HG02759 (cell line): Measurements from ENCODE around the gene MYO10.
"Not testable (repeated sequence)": the region's sequence is repeated elsewhere in the genome, so short reads cannot be mapped to it uniquely, and the experiment has no call there.

Experiments used
- ATAC-seq: cut with Tn5 transposase; IDR thresholded peaks from one replicate; pipeline ENCODE4 v1.9.1; 2021; ENCODE audit warnings: mild to moderate bottlenecking, moderate library complexity; ENCODE audit not compliant: unreplicated experiment

MYO10 gene

DNA sequence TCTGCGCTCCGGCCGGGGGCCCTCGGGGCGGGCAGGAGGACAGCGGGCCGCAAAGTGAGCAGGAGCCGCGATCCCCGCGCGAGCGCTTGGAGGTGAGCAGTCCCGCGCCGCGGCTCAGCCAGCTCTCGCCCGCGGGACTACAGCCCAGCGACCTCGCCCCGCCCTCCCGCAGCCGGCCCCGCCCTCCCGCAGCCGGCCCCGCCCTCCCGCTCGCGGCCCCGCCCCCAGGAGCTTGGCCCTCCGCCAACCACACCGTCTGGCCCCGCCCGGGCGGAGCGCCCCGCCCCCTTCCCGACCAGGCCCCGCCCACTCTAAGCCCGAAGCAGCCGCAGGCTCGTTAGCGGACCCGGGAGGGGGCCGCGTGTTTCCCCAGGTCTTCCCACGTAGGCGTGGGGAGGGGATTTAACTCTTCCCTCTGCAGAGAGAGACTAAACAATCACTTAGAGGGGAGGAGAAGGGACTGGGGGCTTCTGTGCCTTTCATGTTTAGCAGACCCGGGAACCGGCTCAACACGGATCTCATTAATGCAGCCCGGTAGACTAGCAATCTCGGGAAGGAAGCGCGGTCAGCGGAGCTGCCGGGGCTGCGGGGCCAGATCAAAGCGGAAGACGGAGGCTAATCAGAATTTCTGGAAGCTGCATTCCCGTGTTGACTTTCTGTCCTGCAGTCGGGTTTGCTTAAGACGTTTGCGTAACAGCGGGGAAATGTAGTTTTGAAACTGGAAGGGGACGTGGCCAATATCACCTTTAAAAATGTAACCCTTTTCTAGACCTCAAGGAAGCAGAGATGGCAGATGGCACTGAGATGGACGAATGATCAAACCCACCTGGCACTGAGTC lies at the start of gene MYO10:
Gene MYO10 (minus strand): TSS at position 139 of the 839 bp plus-strand sequence. CDS start 480 bp downstream, outside the sequence.
- peak; percentile 68 for ATAC-seq

DNA sequence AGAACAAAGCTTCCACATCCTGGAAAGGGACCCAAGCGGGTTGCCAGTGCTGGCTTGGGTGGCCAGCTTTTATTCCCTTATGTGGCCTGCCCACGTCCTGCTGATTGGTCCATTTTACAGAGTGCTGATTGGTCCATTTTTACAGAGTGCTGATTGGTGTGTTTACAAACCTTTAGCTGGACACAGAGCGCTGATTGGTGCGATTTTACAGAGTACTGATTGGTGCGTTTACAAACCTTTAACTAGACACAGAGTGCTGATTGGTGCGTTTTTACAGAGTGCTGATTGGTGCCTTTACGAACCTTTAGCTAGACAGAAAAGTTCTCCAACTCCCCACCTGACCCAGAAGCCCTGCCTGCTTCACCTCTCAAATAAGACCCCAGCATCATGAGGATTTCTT lies 49.2 kb upstream of the MYO10 start:
- not testable (repeated sequence) for ATAC-seq

DNA sequence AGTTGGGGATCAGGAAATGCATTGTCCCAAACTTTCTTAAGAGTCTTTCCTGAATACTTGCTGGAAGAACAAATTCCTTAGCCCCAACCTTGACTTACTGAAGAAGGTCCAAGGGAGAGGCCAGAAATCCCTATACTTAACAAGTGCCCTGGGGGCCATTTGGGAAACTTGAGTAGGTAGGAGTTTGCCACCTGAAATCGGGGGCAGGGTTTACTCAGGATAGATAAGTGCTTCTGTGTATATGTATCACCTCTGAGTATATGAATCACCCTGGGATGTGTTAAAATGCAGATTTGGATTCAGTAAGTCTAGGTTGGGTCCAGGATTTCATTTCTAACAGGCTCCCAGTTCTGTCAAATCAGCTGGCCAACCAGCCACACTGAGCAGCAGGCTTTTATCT lies 47.9 kb upstream of the MYO10 start:
- ATAC-seq: no peak

DNA sequence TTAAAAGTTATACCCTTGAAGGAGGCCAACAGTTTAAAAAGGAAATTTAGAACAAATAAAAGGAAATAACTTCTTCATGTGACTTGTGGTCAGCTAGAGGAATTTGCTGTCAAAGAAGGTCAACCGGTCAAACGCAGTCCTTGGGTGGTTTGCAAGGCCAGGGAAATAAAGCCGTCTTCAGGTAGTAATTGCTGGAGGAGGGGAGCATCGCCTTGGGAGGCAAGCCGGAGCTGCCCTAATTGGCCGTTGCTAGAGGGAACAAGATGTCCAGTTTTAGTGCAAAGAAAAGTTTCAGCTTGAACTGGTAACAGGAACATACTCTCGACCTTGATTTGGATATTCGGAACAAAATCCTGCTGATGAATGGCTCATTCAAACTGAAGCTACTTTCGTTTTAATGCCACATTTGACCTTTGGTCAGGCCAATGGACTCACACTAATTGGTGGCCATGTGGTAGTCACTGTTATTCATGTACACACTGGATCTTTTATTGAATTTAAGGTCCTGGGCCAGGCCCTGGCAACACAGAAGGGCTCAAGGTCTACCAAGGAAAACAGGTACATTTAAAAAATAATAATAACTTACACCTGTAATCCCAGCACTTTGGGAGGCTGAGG lies 47.0 kb upstream of the MYO10 start:
- no peak for ATAC-seq

DNA sequence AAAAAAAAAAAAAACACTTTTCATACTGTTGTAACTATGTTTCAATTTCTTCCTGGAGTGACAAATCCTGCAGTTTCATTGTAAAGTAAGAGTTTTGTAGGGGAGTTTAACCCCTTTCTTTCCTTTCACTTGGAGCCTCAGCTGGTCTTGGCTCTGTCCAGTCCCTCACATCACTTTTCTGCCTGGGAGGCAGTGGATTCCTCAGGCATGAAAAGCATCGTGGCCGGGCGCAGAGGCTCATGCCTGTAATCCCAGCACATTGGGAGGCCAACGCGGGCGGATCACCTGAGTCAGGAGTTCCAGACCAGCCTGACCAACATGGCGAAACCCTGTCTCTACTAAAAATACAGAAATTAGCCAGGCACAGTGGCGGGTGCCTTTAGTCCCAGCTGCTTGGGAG lies 45.6 kb upstream of the MYO10 start:
- ATAC-seq: no peak

DNA sequence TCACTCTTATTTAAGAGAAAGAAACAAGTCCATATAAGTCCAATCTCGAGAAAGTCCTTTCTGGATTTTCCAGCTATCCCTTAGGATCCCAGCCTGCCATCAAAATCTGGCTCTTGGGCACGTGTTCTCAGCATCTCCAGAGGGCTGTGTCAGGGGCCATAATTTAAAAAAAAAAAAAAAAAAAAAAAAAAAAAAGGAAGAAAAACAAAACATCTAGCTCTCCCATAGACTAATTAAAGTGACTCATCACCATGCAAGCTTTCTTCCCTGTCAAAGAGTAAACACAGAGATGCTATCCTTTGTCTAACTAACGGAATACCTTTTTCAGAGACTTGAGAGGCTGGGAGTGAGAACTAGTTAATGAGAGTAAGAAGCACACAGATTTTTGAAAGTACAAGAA lies 44.9 kb upstream of the MYO10 start:
- ATAC-seq: no peak

DNA sequence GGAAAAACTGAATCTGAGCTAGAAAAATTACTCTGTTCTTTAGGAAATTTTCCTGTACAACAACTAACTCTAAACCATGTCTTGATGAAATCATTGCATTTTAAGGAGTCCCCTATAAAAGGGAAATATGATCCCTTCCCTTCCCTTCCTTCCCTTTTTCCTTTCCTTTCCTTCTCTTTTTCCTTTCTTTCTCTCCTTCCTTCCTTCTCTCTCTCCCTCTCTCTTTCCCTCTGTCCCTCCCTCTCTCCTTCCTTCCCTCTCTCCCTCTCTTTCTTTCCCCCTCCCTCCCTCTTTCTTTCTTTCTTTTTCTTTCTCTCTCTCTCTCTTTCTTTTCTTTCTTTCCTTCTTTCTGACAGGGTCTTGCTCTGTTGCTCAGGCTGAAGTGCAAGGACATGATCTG lies 42.2 kb upstream of the MYO10 start:
- ATAC-seq: no peak

DNA sequence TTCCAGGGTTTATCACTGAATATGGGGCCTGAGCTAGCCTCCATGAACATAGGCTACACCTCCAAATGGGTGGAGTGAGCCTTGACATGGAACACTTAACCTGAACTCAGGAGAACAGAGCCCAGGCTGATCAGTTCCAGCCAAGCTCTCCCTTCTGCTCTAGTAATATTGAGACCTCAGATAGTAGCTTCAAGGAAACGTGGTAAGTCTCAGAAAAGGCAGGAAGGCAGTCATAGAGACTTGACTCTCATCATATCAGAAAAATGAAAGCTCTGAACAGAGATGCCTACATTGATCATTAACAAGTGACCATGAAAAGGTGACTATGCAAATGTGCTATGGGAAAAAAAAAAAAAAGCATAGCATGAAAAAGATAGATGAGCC lies 40.5 kb upstream of the MYO10 start:
- ATAC-seq: peak; percentile 77

DNA sequence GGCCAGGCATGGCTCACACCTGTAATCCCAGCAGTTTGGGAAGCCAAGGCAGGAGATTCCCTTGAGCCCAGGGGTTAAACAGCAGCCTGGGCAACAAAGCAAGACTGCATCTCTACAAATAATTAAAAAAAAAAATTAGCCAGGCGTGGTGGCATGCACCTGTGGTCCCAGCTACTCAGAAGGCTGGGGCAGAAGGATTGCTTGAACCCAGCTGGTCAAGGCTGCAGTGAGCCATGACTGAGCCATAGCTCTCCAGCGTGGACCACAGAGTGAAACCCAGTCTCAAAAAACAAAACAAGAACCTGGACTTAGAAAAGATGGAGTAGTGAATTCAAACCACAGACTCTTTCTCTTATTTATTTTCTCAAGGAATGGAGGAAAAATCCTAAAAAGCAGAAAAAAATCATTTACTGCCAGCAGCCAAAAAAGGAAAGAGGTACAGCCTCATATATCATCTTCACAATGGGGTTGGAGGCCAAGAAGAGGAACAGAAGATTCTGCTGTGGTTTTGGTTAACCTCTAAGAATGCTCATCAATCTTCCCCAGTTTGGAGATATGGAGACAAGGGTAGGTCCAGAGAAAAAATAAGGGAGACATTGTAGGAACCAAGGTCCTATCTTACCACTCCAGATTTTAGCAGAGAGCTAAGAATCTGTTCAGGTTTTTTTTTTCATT lies 40.0 kb upstream of the MYO10 start:
- ATAC-seq: peak; percentile 85

DNA sequence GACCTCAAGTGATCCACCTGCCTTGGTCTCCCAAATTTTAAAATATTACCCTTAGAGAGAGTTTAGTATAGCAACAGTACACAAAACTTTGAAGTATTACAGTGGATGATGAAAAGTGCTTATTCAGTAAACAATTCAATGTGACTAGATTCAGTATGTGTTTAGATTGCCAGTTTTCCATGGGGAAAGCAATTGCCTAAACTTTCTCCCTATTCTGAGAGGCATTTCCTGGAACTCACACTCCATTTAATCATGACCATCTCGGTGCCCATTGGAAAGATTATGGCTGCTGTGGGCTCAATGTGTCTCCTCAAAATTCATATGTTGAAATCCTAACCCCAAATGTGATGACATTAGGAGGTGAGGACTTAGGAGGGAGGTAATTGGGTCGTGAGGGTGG lies 38.9 kb upstream of the MYO10 start:
- ATAC-seq: no peak

DNA sequence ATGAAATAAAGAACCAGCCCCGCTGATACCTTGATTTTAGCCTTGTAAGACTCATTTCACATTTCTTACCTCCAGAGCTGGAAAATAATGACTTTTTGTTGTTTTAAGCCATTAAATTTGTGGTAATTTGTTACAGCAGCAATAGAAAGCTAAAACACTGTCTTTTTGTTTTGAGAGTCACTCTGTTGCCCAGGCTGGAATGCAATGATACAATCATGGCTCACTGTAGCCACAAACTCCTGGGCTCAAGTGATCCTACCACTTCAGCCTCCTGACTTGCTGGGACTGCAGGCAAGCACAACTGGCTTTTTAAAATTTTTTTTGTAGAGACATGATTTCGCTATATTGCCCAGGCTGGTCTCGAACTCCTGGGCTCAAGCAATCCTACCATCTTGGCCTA lies 34.7 kb upstream of the MYO10 start:
- ATAC-seq: no peak

DNA sequence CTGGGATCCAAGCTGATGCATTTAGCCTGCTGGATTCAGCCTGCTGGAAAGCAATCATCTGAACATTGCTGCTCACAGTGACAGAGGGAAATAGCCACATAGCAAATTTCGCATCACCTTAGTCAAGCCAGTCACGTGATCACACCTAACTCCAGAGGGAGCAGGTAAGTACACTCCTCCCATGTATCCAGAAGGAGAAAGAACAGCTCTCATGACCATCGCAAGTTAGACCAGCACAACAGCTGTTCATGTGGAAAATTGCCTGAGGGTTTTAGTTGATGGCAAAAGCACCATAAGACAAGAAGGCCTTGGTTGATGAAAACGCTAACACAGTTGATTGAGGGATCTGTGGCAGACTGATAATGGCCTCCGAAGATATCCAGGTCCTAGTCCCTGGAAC lies 34.2 kb upstream of the MYO10 start:
- no peak for ATAC-seq

DNA sequence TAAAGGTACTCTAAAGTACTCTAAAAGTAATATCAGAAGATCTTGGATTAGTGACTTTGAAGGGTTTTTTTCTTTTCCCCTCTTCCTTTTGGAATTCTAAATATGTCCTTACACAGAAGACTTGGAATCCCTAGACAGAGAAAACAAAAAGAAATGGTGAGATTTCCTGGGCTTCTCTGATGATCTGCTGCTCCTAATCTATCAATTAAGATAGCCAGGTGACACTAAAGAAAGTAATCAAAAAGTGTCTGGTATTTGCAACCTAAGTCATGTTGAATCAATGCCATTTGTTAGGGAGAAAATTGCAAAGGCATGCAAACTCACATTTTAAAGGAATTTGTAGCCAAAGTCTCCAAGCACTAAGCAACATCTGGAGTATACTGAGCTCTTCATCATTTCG lies 29.5 kb upstream of the MYO10 start:
- ATAC-seq: no peak

DNA sequence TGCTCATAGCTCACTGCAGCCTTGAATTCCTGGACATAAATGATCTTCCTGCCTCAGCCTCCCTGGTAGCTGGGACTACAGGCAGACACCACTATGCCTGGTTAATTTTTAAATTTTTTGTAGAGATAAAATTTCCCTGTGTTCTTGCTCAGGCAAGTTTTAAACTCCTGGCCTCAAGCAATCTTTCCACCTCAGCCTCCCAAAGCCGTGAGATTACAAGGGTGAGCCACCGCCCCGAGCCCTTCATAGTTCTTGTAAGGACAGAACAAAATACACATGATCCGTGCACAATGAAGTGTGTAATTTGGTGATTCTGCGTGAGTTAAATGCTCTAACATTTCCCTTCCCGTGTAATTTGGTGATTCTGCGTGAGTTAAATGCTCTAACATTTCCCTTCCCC lies 27.7 kb upstream of the MYO10 start:
- no peak for ATAC-seq

DNA sequence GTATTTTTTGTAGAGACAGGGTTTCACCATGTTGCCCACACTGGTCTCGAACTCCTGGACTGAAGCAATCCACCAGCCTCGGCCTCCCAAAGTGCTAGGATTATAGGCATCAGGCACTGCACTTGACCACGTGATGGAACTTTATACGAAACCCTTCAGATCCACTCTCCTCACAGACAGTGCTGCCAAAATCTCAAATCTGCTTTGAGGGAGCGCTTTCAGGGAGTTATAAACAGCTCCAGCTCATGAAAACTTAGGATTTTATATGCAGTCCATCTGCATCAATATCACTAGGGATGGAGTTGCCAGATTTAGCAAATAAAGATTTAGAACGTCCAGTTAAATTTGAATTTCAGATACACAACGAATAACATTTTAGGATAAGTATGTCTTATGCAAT lies 25.0 kb upstream of the MYO10 start:
- no peak for ATAC-seq

DNA sequence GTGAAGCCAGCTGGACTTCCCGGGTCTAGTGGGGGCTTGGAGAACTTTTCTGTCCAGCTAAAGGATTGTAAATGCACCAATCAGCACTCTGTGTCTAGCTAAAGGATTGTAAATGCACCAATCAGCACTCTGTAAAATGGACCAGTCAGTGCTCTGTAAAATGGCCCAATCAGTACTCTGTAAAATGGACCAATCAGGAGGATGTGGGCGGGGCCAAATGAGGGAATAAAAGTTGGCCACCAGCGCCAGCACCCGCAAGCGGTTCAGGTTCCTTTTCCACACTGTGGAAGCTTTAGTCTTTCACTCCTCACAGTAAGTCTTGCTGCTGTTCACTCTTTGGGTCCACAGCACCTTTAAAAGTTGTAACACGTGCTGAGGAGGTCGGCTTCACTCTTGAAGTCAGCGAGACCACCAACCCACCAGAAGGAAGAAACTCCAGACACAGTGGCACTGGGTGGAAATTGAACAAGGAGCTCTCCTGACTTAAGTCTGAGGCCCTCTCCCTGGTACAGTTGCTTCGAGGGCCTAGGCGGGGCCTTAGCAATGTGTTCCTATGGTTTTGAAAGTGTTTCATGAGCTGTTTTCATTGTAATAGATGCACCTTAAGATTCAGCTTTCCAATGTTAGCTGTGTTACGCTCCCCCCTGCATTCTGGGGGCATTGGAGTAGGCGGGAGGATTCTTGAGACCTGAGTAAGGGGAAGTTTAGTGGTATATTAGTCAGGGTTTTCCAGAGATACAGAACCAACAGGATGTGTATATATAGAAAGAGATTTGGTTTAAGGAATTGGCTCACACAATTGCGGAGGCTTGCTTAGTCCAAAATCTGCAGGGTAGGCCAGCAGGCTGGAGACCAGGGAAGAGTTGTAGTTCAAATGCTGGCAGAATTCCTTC lies 21.5 kb upstream of the MYO10 start:
- no peak for ATAC-seq

DNA sequence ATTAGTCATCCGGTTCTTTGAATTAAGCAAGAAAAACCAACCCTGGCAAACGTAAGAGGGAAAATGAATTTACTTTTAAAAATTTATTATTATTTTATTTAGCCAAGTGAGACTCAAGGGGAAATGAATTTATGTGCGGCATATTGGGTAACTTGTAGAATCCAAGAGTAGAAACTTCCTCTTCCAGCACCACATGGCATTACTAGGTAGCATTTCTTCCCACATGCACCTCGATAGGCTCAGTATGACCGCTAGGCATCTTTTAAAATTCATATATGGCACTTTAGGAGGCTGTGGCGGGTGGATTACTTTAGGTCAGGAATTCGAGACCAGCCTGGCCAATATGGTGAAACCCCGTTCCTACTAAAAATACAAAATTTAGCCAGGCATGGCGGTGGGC lies 17.6 kb upstream of the MYO10 start:
- no peak for ATAC-seq

DNA sequence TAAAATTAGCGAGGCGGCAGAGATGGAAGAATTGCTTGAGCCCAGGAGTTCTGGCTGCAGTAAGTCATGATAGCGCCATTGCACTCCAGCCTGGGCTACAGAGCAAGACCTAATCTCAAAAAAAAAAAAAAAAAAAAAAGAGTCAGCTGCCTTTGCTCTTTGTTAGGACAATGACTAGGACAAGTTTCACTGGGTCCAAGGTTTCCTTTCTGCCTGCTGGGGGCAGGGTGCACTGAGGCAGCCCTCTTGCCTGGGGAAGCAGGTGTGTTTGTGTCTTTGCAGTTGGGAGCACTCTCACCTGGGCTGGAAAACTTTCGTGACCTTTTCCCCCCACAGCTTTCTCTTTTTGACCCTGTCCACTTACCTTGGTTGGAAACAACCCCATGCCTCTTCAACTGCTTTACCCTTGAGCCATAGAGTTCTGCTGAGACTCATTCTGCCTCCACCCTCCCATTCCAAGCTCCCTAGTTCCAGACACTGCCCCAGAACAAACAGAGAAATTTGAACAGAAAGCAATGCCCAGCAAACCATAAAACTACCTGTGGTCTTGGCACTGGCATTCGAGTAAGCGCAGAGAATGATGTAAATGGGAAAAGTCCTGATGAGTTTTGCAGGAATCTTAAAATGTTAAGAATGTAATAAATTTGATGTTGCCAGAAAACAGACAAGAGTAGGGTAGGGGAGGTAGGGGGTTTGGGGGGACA lies 17.0 kb upstream of the MYO10 start:
- no peak for ATAC-seq

DNA sequence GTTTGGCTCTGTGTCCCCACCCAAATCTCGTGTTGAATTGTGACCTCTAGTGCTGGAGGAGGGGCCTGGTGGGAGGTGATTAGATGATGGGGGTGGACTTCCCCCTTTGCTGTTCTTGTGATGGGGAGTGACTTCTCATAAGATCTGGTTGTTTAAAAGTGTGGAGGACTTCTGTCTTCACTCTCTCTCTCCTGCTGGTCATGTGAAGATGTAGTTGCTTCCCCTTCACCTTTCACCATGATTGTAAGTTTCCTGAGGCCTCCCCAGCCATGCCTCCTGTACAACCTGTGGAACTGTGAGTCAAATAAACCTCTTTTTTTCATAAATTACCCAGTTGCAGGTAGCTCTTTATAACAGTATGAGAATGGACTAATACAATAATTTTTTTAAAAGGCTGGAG lies 10.6 kb upstream of the MYO10 start:
- no peak for ATAC-seq

DNA sequence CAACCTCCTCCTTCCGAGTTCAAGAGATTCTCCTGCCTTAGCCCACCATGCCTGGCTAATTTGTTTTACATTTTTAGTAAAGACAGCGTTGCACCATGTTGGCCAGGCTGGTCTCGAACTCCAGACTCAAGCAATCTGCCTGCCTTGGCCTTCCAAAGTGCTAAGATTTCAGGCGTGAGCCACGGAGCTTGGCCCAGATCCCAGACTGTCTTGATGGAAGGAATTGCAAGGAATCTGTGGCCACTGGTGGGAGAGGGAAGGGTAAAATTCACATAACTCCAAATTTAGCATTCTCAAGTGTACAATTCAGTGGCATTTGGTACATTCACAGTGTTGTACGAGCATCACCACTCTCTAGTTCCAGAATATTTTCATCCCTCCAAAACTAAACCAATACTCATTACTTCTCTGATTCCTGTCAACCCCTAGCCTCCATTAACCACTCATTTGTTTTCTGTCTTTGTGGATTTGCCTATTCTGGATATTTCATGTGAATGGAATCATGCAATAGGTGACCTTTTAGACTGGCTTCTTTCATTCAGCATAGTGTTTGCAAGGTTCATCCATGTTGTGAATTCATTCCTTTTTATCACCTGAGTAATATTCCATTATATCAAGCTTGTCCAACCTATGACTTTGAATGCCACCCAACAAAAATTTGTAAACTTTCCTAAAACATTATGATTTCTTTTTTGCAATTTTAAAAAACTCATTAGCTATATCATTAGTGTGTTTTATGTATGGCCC lies 8.9 kb upstream of the MYO10 start:
- ATAC-seq: no peak
